HepG2 (cell line): ENCODE data around the gene C14orf180. TPM values are rescaled to one million over a fixed set of nuclear protein-coding genes. Genes with fewer than 3 reads are reported as not detected.

Experiments used
- ATAC-seq: fragments of 200-7000 bp; cut with Tn5 transposase; 3 replicates; pipeline ENCODE4 v1.9.1; 2020; ENCODE audit warnings: mild to moderate bottlenecking, moderate library complexity
- BruUV-seq: library from RNA; stranded (reverse); fragments of 400-500 nt; replicated peaks from 2 replicates; lab custom pipeline; 2021; lab: Mats Ljungman, UMichigan
- CTCF ChIA-PET: fragments of 300-600 bp; formaldehyde crosslinking; extraction: SDS; loops from one replicate; lab custom pipeline; 2021; ENCODE audit warnings: low total read pairs, inconsistent platforms, low intra/inter-chr PET ratio; lab: Yijun Ruan, JAX
- POLR2A ChIA-PET: fragments of 350-600 bp; sonication (Branson Sonifier 250); formaldehyde crosslinking; loops from one replicate; lab custom pipeline; 2020; ENCODE audit warnings: antibody characterized with exemption, inconsistent platforms; lab: Yijun Ruan, JAX
- DNase-seq: peaks from one replicate; pipeline ENCODE4 v3.0.0-alpha.2; 2015; ENCODE audit warnings: low spot score
- FAIRE-seq: peaks from 3 replicates; lab custom pipeline; 2011; peaks lifted over from hg19 to GRCh38; lab: Jason Lieb, UNC
- H2AFZ ChIP-seq: one replicate; pipeline ENCODE4 v1.6.1; 2011; ENCODE audit warnings: low read length, inconsistent platforms
- H3K27ac ChIP-seq: fragments of 300-600 bp; 3 replicates; pipeline ENCODE4 v1.8.0; 2011; ENCODE audit warnings: mixed run types, mild to moderate bottlenecking, mixed read lengths, low read length, inconsistent platforms; ENCODE audit not compliant: insufficient read depth; ENCODE audit errors: extremely low read length
- H3K27me3 ChIP-seq, 2 experiments: fragments of 200-600 bp in 1 of 2; 2 replicates in 1 of 2; 3 replicates in 1 of 2; pipeline versions ENCODE4 v1.6.0 to v1.8.0; 2011; ENCODE audit warnings: low read length in 2 of 2, mild to moderate bottlenecking in 2 of 2, moderate library complexity in 2 of 2, inconsistent platforms in 1 of 2; ENCODE audit not compliant: insufficient read depth in 2 of 2, control insufficient read depth in 1 of 2
- H3K36me3 ChIP-seq, 2 experiments: fragments of 200-600 bp in 1 of 2; replicated peaks in 1 of 2; 2 replicates in 1 of 2; 3 replicates in 1 of 2; pipeline versions ENCODE4 v1.5.1 to v1.8.0; 2011; ENCODE audit warnings: low read length in 2 of 2, inconsistent platforms in 1 of 2; ENCODE audit not compliant: insufficient read depth in 2 of 2, control insufficient read depth in 1 of 2
- H3K4me1 ChIP-seq: 2 replicates; pipeline ENCODE4 v1.5.1; 2012; ENCODE audit warnings: low read length, inconsistent platforms; ENCODE audit not compliant: insufficient read depth
- H3K4me2 ChIP-seq: 2 replicates; pipeline ENCODE4 v1.6.0; 2011; ENCODE audit warnings: low read depth, low read length, inconsistent platforms
- H3K4me3 ChIP-seq, 3 experiments: fragments of 200-600 bp in 1 of 3; sonication (generic), shearing (Covaris generic) in 1 of 3; replicated peaks in 1 of 3; 2 replicates each; pipeline ENCODE4 v1.5.1; 2011 to 2016; ENCODE audit warnings: low read length in 3 of 3, inconsistent platforms in 2 of 3, low read depth in 2 of 3, mild to moderate bottlenecking in 2 of 3, control low read depth in 1 of 3, mixed read lengths in 1 of 3; ENCODE audit not compliant: insufficient read depth in 1 of 3
- H3K79me2 ChIP-seq: one replicate; pipeline ENCODE4 v1.6.1; 2011; ENCODE audit warnings: low read length, inconsistent platforms; ENCODE audit not compliant: insufficient read depth
- H3K9ac ChIP-seq: 2 replicates; pipeline ENCODE4 v1.6.0; 2011; ENCODE audit warnings: mild to moderate bottlenecking, low read depth, low read length, inconsistent platforms; ENCODE audit not compliant: insufficient read depth
- H3K9me3 ChIP-seq: 2 replicates; pipeline ENCODE4 v1.5.1; 2012; ENCODE audit warnings: mild to moderate bottlenecking, low read length
- H4K20me1 ChIP-seq: 2 replicates; pipeline ENCODE4 v1.6.0; 2011; ENCODE audit warnings: inconsistent platforms, mild to moderate bottlenecking, low read length, moderate library complexity; ENCODE audit not compliant: insufficient read depth
- AGO2 ChIP-seq: fragments of 200-400 bp; formaldehyde crosslinking; optimal IDR thresholded peaks from 2 replicates; pipeline ENCODE3; 2017; ENCODE audit warnings: mild to moderate bottlenecking, low read depth, low read length, moderate library complexity
- EEA1 ChIP-seq: sonication (generic); formaldehyde crosslinking; IDR thresholded peaks from 2 replicates; pipeline ENCODE4 v1.5.1; 2020; ENCODE audit warnings: mild to moderate bottlenecking, missing genetic modification reagents, borderline replicate concordance
- FOXM1 ChIP-seq: sonication (generic); formaldehyde crosslinking; IDR thresholded peaks from 2 replicates; pipeline ENCODE4 v1.5.0; 2020; ENCODE audit warnings: missing genetic modification reagents
- PHF20 ChIP-seq: sonication (generic); formaldehyde crosslinking; IDR thresholded peaks from 2 replicates; pipeline ENCODE4 v1.5.0; 2020; ENCODE audit warnings: mild to moderate bottlenecking, missing genetic modification reagents
- ZFX ChIP-seq: sonication (generic); formaldehyde crosslinking; IDR thresholded peaks from 2 replicates; pipeline ENCODE4 v1.4.0; 2020; ENCODE audit warnings: mild to moderate bottlenecking, low read depth, missing genetic modification reagents, moderate library complexity
- ZKSCAN1 ChIP-seq: fragments of 150-350 bp; IDR thresholded peaks from 2 replicates; pipeline ENCODE4 v1.6.1; 2014; ENCODE audit warnings: low read length
- ZNF101 ChIP-seq: sonication (generic); formaldehyde crosslinking; IDR thresholded peaks from 2 replicates; pipeline ENCODE4 v1.4.0; 2020; ENCODE audit warnings: mild to moderate bottlenecking, low read depth, missing genetic modification reagents, borderline replicate concordance
- ZNF670 ChIP-seq: sonication (generic); formaldehyde crosslinking; IDR thresholded peaks from 2 replicates; pipeline ENCODE4 v1.8.0; 2022; ENCODE audit warnings: mild to moderate bottlenecking, missing genetic modification reagents, borderline replicate concordance
- ZNF777 ChIP-seq: sonication (generic); formaldehyde crosslinking; IDR thresholded peaks from 2 replicates; pipeline ENCODE4 v1.4.0; 2020; ENCODE audit warnings: missing genetic modification reagents
- WGBS: methylation state at CpG from one replicate; pipeline ENCODE4 v1.1.6; 2017; ENCODE audit warnings: low lambda C conversion rate; 5-methylcytosine and 5-hydroxymethylcytosine counted together
- in situ Hi-C: cut with HindIII; loops from 2 replicates; pipeline ENCODE4 v1.10.0; 2017; ENCODE audit warnings: low pct_unique_long_range_greater_than_20kb; ENCODE audit not compliant: extremely low pct_ligation_motif_present
- intact Hi-C: fragments of 100-400 bp; cut with micrococcal nuclease; formaldehyde crosslinking; loops from one replicate; pipeline ENCODE4 v1.10.0; 2022; ENCODE audit not compliant: unreplicated experiment
- polyA plus RNA-seq, 8 experiments: library from polyadenylated mRNA; depleted of rRNA in 3 of 8; stranded (reverse) in 7 of 8; unstranded in 1 of 8; fragments of >200 nt; fragmentation: Illumina TruSeq in 4 of 8; extraction: Trizol in 4 of 8; gene quantifications; 2 replicates each; pipeline versions ENCODE4 v1.2.1 to v1.2.3, GENCODE V29; 2011 to 2016; ENCODE audit warnings: low read depth in 4 of 8, missing spikeins in 1 of 8, mixed read lengths in 1 of 8; ENCODE audit not compliant: insufficient read depth in 1 of 8
- total RNA-seq, 5 experiments: library from RNA; depleted of rRNA; stranded (reverse); fragments of >200 nt; fragmentation: Illumina TruSeq; extraction: Trizol; gene quantifications; 2 replicates each; pipeline ENCODE4 v1.2.3, GENCODE V29; 2016; ENCODE audit warnings: low read depth in 1 of 5
- TF ChIP-seq, protein P1 (sequence below): sonication (generic); formaldehyde crosslinking; conservative IDR thresholded peaks from 2 replicates; pipeline ENCODE4 v1.8.0; 2022; ENCODE audit warnings: mild to moderate bottlenecking, moderate library complexity, missing genetic modification reagents
- TF ChIP-seq, protein P2 (sequence below): IDR thresholded peaks from 2 replicates; pipeline ENCODE4 v1.4.0; 2020; ENCODE audit warnings: mild to moderate bottlenecking, missing genetic modification reagents
- TF ChIP-seq, protein P3 (sequence below): sonication (generic); formaldehyde crosslinking; IDR thresholded peaks from 2 replicates; pipeline ENCODE4 v1.5.0; 2020; ENCODE audit warnings: missing genetic modification reagents
- TF ChIP-seq, protein P4 (sequence below): sonication (generic); formaldehyde crosslinking; IDR thresholded peaks from 2 replicates; pipeline ENCODE4 v1.5.1; 2020; ENCODE audit warnings: missing genetic modification reagents, mild to moderate bottlenecking, borderline replicate concordance

C14orf180 gene
- total and polyA plus RNA-seq, 2 of the 13 experiments (the other 11 are each of a cell fraction or from before 2014, with no cell fraction given): not detected

DNA sequence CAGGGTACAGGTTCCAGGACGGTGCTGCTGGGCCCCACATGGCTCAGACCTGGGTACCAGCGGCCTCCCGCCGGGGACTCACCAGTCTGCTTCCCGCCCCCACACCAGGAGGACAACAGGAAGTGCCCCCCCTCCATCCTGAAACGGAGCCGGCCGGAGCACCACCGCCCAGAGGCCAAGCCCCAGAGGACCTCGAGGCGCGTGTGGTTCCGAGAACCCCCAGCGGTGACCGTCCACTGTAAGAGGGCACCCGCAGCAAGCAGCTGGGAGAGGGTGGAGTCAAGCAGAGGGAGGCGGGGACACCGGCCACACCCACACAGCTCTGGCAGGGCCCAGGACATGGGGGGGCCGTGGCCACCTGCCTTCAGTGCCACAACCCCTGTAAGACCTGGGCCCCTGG, 8.1 kb downstream of the C14orf180 start:
- peak; percentile 14 for ATAC-seq
- BruUV-seq: no TSS peak

More for the DNA sequence above, 8.1 kb downstream of the C14orf180 start:
- Histone ChIP-seq H3K79me2 (no peaks in the 10 kb centered on the region), H3K4me1 (no peaks in the 10 kb centered on the region), H3K36me3 (no peaks in the 10 kb centered on the region), H4K20me1 (no peaks in the 10 kb centered on the region), H3K27me3 (peaks cover 25 to 92% of the 10 kb centered on the region in 2 experiments), H3K9me3 (no peaks in the 10 kb centered on the region), H3K27ac (no peak overlapping the region), H3K4me2 (no peak overlapping the region)
- in situ Hi-C loops: no loop called here
- POLR2A ChIA-PET: no interaction called here
- WGBS: no CpG with 5 or more reads among the region's 19 CpGs
- TF ChIP-seq ZNF777 (CRISPR knock-in tag): no peak
- TF ChIP-seq AGO2: no peak
- TF ChIP-seq, protein P1, sequence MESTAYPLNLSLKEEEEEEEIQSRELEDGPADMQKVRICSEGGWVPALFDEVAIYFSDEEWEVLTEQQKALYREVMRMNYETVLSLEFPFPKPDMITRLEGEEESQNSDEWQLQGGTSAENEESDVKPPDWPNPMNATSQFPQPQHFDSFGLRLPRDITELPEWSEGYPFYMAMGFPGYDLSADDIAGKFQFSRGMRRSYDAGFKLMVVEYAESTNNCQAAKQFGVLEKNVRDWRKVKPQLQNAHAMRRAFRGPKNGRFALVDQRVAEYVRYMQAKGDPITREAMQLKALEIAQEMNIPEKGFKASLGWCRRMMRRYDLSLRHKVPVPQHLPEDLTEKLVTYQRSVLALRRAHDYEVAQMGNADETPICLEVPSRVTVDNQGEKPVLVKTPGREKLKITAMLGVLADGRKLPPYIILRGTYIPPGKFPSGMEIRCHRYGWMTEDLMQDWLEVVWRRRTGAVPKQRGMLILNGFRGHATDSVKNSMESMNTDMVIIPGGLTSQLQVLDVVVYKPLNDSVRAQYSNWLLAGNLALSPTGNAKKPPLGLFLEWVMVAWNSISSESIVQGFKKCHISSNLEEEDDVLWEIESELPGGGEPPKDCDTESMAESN (CRISPR knock-in tag): no peak
- TF ChIP-seq ZNF670: no peak
- no peak for TF ChIP-seq PHF20
- no peak for TF ChIP-seq ZNF101 (CRISPR knock-in tag)
- no peak for TF ChIP-seq ZFX (CRISPR knock-in tag)
- TF ChIP-seq, protein P2, sequence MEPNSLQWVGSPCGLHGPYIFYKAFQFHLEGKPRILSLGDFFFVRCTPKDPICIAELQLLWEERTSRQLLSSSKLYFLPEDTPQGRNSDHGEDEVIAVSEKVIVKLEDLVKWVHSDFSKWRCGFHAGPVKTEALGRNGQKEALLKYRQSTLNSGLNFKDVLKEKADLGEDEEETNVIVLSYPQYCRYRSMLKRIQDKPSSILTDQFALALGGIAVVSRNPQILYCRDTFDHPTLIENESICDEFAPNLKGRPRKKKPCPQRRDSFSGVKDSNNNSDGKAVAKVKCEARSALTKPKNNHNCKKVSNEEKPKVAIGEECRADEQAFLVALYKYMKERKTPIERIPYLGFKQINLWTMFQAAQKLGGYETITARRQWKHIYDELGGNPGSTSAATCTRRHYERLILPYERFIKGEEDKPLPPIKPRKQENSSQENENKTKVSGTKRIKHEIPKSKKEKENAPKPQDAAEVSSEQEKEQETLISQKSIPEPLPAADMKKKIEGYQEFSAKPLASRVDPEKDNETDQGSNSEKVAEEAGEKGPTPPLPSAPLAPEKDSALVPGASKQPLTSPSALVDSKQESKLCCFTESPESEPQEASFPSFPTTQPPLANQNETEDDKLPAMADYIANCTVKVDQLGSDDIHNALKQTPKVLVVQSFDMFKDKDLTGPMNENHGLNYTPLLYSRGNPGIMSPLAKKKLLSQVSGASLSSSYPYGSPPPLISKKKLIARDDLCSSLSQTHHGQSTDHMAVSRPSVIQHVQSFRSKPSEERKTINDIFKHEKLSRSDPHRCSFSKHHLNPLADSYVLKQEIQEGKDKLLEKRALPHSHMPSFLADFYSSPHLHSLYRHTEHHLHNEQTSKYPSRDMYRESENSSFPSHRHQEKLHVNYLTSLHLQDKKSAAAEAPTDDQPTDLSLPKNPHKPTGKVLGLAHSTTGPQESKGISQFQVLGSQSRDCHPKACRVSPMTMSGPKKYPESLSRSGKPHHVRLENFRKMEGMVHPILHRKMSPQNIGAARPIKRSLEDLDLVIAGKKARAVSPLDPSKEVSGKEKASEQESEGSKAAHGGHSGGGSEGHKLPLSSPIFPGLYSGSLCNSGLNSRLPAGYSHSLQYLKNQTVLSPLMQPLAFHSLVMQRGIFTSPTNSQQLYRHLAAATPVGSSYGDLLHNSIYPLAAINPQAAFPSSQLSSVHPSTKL (CRISPR knock-in tag): no peak
- TF ChIP-seq FOXM1 (CRISPR knock-in tag): no peak
- TF ChIP-seq, protein P3, sequence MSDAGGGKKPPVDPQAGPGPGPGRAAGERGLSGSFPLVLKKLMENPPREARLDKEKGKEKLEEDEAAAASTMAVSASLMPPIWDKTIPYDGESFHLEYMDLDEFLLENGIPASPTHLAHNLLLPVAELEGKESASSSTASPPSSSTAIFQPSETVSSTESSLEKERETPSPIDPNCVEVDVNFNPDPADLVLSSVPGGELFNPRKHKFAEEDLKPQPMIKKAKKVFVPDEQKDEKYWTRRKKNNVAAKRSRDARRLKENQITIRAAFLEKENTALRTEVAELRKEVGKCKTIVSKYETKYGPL (CRISPR knock-in tag): no peak
- TF ChIP-seq, protein P4, sequence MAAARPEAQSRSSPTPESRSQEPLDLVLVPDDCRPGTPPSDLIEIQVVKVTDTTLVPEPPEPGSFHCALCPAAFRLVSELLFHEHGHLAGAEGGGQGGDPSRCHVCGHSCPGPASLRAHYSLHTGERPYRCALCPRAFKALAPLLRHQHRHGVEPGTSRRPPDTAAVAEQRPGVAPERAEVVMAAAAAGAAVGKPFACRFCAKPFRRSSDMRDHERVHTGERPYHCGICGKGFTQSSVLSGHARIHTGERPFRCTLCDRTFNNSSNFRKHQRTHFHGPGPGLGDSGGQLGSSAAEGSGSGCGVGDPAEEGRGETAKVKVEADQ (CRISPR knock-in tag): no peak
- TF ChIP-seq ZKSCAN1: no peak
- no peak for TF ChIP-seq EEA1
- TF ChIP-seq, all 625 proteins: peak for 0
- H3K9ac ChIP-seq: no peak overlapping the region
- CTCF ChIA-PET: no interaction called here
- H2AFZ ChIP-seq: no peak overlapping the region
- intact Hi-C loops: no loop called here
- no peak for DNase-seq
- FAIRE-seq: no peak
- H3K4me3 ChIP-seq: no peak overlapping the region
